Stimulated activated CD8-positive, alpha-beta memory T cell treated with anti-CD3 and anti-CD28 coated beads, Interleukin-2, amount 100 ng/mL, for 1 hour (primary cell): ENCODE data around the gene TBC1D2B.
"Not testable (repeated sequence)": the region's sequence is repeated elsewhere in the genome, so short reads cannot be mapped to it uniquely, and the experiment has no call there.

Experiments
- DNase-seq, 2 donors: peaks; one replicate each; pipeline ENCODE4 v3.0.0-alpha.2; 2020; ENCODE audit warnings: low read depth in 2 of 2

Gene TBC1D2B

GRCh38 chr15:78003539-78004008 lies 73.9 kb downstream of the TBC1D2B start:
- DNase-seq = no peak

GRCh38 chr15:78002996-78003395 lies 74.5 kb downstream of the TBC1D2B start:
- no peak for DNase-seq

- DNase-seq = no peak
Observed at GRCh38 chr15:78001656-78002055, 75.9 kb downstream of the TBC1D2B start.

- DNase-seq = no peak
Observed at GRCh38 chr15:78000927-78001249, 76.6 kb downstream of the TBC1D2B start.

- DNase-seq = peak; percentile 39 to 61
Observed at GRCh38 chr15:78000091-78000926, 77.2 kb downstream of the TBC1D2B start.

- no peak for DNase-seq
Observed at GRCh38 chr15:77999486-77999885, 78.0 kb downstream of the TBC1D2B start.

GRCh38 chr15:77998592-77998991 lies 78.9 kb downstream of the TBC1D2B start:
- DNase-seq = no peak

- not testable (repeated sequence) for DNase-seq
Observed at GRCh38 chr15:77997761-77998554, 79.6 kb downstream of the TBC1D2B start.

- not testable (repeated sequence) for DNase-seq
Observed at GRCh38 chr15:77997221-77997620, 80.3 kb downstream of the TBC1D2B start.

- DNase-seq = not testable (repeated sequence)
Observed at GRCh38 chr15:77996713-77997171, 80.8 kb downstream of the TBC1D2B start.

GRCh38 chr15:77996226-77996625 lies 81.3 kb downstream of the TBC1D2B start:
- not testable (repeated sequence) for DNase-seq

GRCh38 chr15:77995537-77995918 lies 82.0 kb downstream of the TBC1D2B start:
- not testable (repeated sequence) for DNase-seq

- DNase-seq = not testable (repeated sequence)
Observed at GRCh38 chr15:77994893-77995536, 82.5 kb downstream of the TBC1D2B start.

- DNase-seq = peak in 1 of 2 donors; percentile 20
Observed at GRCh38 chr15:77993970-77994693, 83.4 kb downstream of the TBC1D2B start.

- DNase-seq = no peak
Observed at GRCh38 chr15:77993374-77993911, 84.1 kb downstream of the TBC1D2B start.

GRCh38 chr15:77992356-77993222 lies 84.9 kb downstream of the TBC1D2B start:
- no peak for DNase-seq

GRCh38 chr15:77991658-77992201 lies 85.8 kb downstream of the TBC1D2B start:
- DNase-seq = not testable (repeated sequence)

- DNase-seq = no peak
Observed at GRCh38 chr15:77991029-77991406, 86.5 kb downstream of the TBC1D2B start.

GRCh38 chr15:77989296-77990143 lies 88.0 kb downstream of the TBC1D2B start:
- no peak for DNase-seq
